HFFc6 (cell line): Measurements from ENCODE around the gene OCA2. TPM values are rescaled to one million over a fixed set of nuclear protein-coding genes. Genes with fewer than 3 reads are reported as not detected.

Experiments
- DNase-seq: peaks from one replicate; pipeline ENCODE4 v3.0.0-alpha.2; 2018
- H3K27ac Mint-ChIP-seq: 2 replicates; pipeline ENCODE4 v1.8.0; 2020; ENCODE audit warnings: mild to moderate bottlenecking, mixed read lengths
- H3K27me3 Mint-ChIP-seq: 2 replicates; pipeline ENCODE4 v1.8.0; 2021; ENCODE audit warnings: mild to moderate bottlenecking, moderate library complexity, mixed read lengths; ENCODE audit not compliant: insufficient read depth
- H3K36me3 Mint-ChIP-seq: 2 replicates; pipeline ENCODE4 v1.8.0; 2021; ENCODE audit warnings: low read depth, mixed read lengths
- H3K4me1 Mint-ChIP-seq: 2 replicates; pipeline ENCODE4 v1.8.0; 2020; ENCODE audit warnings: low read depth, mixed read lengths
- H3K4me3 Mint-ChIP-seq: 2 replicates; pipeline ENCODE4 v1.8.0; 2020; ENCODE audit warnings: mild to moderate bottlenecking, moderate library complexity, mixed read lengths
- H3K9me3 Mint-ChIP-seq: 2 replicates; pipeline ENCODE4 v1.8.0; 2020; ENCODE audit warnings: mild to moderate bottlenecking, mixed read lengths
- CTCF ChIP-seq: fragments of 200-600 bp; sonication (generic); IDR thresholded peaks from 2 replicates; pipeline ENCODE4 v1.5.0; 2021; ENCODE audit warnings: antibody characterized with exemption, mild to moderate bottlenecking
- total RNA-seq, 6 experiments: library from RNA; stranded (reverse); fragmentation: NEBNext Ultra II Directional; extraction: Animal tissue kit (Norgen Biotek cat#: 25700); gene quantifications; 2 replicates in 1 of 6; 3 replicates in 5 of 6; pipeline ENCODE4 v1.2.3, GENCODE V29; 2021

Gene OCA2
- total RNA-seq, 6 experiments from 2014 or later = not detected

- H3K27ac Mint-ChIP-seq = no peak overlapping the region
- peaks cover 36% of the 10 kb centered on the region for H3K9me3 Mint-ChIP-seq
- no peaks in the 10 kb centered on the region; the same call in 1 of the 2 replicates for H3K4me1 Mint-ChIP-seq
- TF ChIP-seq CTCF = no peak
- no peaks in the 10 kb centered on the region; the same call in 1 of the 2 replicates for H3K27me3 Mint-ChIP-seq
- no peaks in the 10 kb centered on the region for H3K36me3 Mint-ChIP-seq
- no peak overlapping the region for H3K4me3 Mint-ChIP-seq
- no peak for DNase-seq
These were observed 263.7 kb downstream of the OCA2 start for GRCh38 chr15:27835233-27835939.

- Mint-ChIP-seq H3K36me3 (no peaks in the 10 kb centered on the region), H3K9me3 (peaks cover 36% of the 10 kb centered on the region)
- no peak for TF ChIP-seq CTCF
These were observed 264.4 kb downstream of the OCA2 start for GRCh38 chr15:27834684-27835083.

GRCh38 chr15:27833974-27834373 lies 265.1 kb downstream of the OCA2 start:
- no peak for TF ChIP-seq CTCF
- Mint-ChIP-seq H3K36me3 (no peaks in the 10 kb centered on the region), H3K4me1 (no peaks in the 10 kb centered on the region; the same call in 1 of the 2 replicates), H3K27ac (no peak overlapping the region), H3K4me3 (no peak overlapping the region), H3K9me3 (peaks cover 36% of the 10 kb centered on the region), H3K27me3 (no peaks in the 10 kb centered on the region; the same call in 1 of the 2 replicates)
- no peak for DNase-seq

More at GRCh38 chr15:27834684-27835083, 264.4 kb downstream of the OCA2 start:
- Mint-ChIP-seq H3K4me1 (no peaks in the 10 kb centered on the region; the same call in 1 of the 2 replicates), H3K27ac (no peak overlapping the region), H3K4me3 (no peak overlapping the region), H3K27me3 (no peaks in the 10 kb centered on the region; the same call in 1 of the 2 replicates)
- DNase-seq = no peak

- no peak overlapping the region for H3K4me3 Mint-ChIP-seq
- H3K4me1 Mint-ChIP-seq = no peaks in the 10 kb centered on the region; the same call in 1 of the 2 replicates
- no peaks in the 10 kb centered on the region; the same call in none of the 2 replicates for H3K27me3 Mint-ChIP-seq
These were observed 265.9 kb downstream of the OCA2 start for GRCh38 chr15:27833178-27833577.

GRCh38 chr15:27832237-27832596 lies 266.9 kb downstream of the OCA2 start:
- TF ChIP-seq CTCF = no peak
- DNase-seq = no peak
- H3K36me3 Mint-ChIP-seq = no peaks in the 10 kb centered on the region
- H3K27ac Mint-ChIP-seq = no peak overlapping the region
- H3K4me3 Mint-ChIP-seq = no peak overlapping the region
- H3K4me1 Mint-ChIP-seq = peaks cover 3% of the 10 kb centered on the region; the same call in 1 of the 2 replicates
- H3K27me3 Mint-ChIP-seq = no peaks in the 10 kb centered on the region; the same call in none of the 2 replicates
- peaks cover 29% of the 10 kb centered on the region; the same call in 1 of the 2 replicates for H3K9me3 Mint-ChIP-seq

More at GRCh38 chr15:27833178-27833577, 265.9 kb downstream of the OCA2 start:
- H3K27ac Mint-ChIP-seq = no peak overlapping the region
- no peaks in the 10 kb centered on the region for H3K36me3 Mint-ChIP-seq
- H3K9me3 Mint-ChIP-seq = peaks cover 34% of the 10 kb centered on the region
- TF ChIP-seq CTCF = no peak
- no peak for DNase-seq
